ENCODE measurements around the gene SAMD11. TPM values are rescaled to one million over a fixed set of nuclear protein-coding genes. Genes with fewer than 3 reads are reported as not detected.

The SAMD11 gene
- total RNA-seq, 1 experiment from 2014 or later, result 2.3 TPM

- POLR2A ChIA-PET, result no interaction called here
- ATAC-seq (no peak), DNase-seq (ENCODE audit: low spot score) (no peak)
- CTCF ChIA-PET, result no interaction called here
- 0 out of 2 replicates have a peak, but pooled peaks cover 2% of the 10 kb centered on the region for H3K36me3 Mint-ChIP-seq
- H3K4me1 Mint-ChIP-seq, result 0 out of 2 replicates have a peak, but pooled peaks cover 3% of the 10 kb centered on the region
- H3K4me3 Mint-ChIP-seq, result no peak overlapping the region
- no peak for TF ChIP-seq FOXK1 (CRISPR knock-in tag; IDR thresholded peaks at IDR 0.05)
- H3K27ac Mint-ChIP-seq, result no peak overlapping the region
- peaks cover 40% of the 10 kb centered on the region for H3K27me3 Mint-ChIP-seq (ENCODE audit: low read depth)
- H3K9me3 Mint-ChIP-seq, result no peaks in the 10 kb centered on the region; the same call in 1 of the 2 replicates
Measured at GRCh38 chr1:965526-966134, 41.9 kb downstream of the SAMD11 start.

GRCh38 chr1:966135-966703 lies 42.5 kb downstream of the SAMD11 start, which contains the start of gene PLEKHN1:
TSS of gene PLEKHN1 (plus strand) at chr1:966482. CDS start at chr1:966532, 50 bp downstream.
- ATAC-seq, result peak; percentile 73
- CTCF ChIA-PET, result interaction anchor here (0.8 to 2.3 kb wide), 12 partner anchors 10 to 325 kb away, joined by 3 to 21 read pairs (median 5); partner anchors contain the start of gene PERM1
- H3K27me3 Mint-ChIP-seq (ENCODE audit: low read depth), result peaks cover 40% of the 10 kb centered on the region
- H3K9me3 Mint-ChIP-seq, result no peaks in the 10 kb centered on the region; the same call in 1 of the 2 replicates
- H3K36me3 Mint-ChIP-seq, result 0 out of 2 replicates have a peak, but pooled peaks cover 2% of the 10 kb centered on the region
- DNase-seq (ENCODE audit: low spot score), result peak; percentile 50
- H3K4me1 Mint-ChIP-seq, result 0 out of 2 replicates have a peak, but pooled peaks cover 2% of the 10 kb centered on the region
- TF ChIP-seq SMAD3 (CRISPR knock-in tag; IDR thresholded peaks at IDR 0.05; ENCODE audit: borderline replicate concordance), result no peak; the same call in 1 of the 2 replicates
- peak; percentile 22; the same call in 1 of the 2 replicates for TF ChIP-seq HMGXB4 (CRISPR knock-in tag; IDR thresholded peaks at IDR 0.05)
- TF ChIP-seq ZNF671 (CRISPR knock-in tag; IDR thresholded peaks at IDR 0.05), result 0 out of 2 replicates have a peak, but pooled peaks have one; percentile 20
- POLR2A ChIA-PET, result interaction anchor here (1.2 kb wide), 1 partner anchor 73 kb away, joined by 4 read pairs; no protein-coding TSS in a partner anchor
- no peak within 1 kb of the TSS for H3K27ac Mint-ChIP-seq
- H3K4me3 Mint-ChIP-seq, result peak within 1 kb of the TSS; percentile 62

GRCh38 chr1:966704-967300 lies 43.1 kb downstream of the SAMD11 start:
- H3K36me3 Mint-ChIP-seq, result 0 out of 2 replicates have a peak, but pooled peaks cover 2% of the 10 kb centered on the region
- no peaks in the 10 kb centered on the region for H3K4me1 Mint-ChIP-seq
- peaks cover 40% of the 10 kb centered on the region for H3K27me3 Mint-ChIP-seq (ENCODE audit: low read depth)
- H3K27ac Mint-ChIP-seq, result no peak overlapping the region
- POLR2A ChIA-PET, result interaction anchor here (0.7 to 1.2 kb wide), 2 partner anchors 73 to 95 kb away, joined by 3 to 4 read pairs; no protein-coding TSS in a partner anchor
- H3K4me3 Mint-ChIP-seq, result peak overlapping the region; percentile 62
- no peaks in the 10 kb centered on the region; the same call in 1 of the 2 replicates for H3K9me3 Mint-ChIP-seq
- CTCF ChIA-PET, result interaction anchor here (0.8 to 2.3 kb wide), 14 partner anchors 9 to 325 kb away, joined by 3 to 21 read pairs (median 5); partner anchors contain the start of gene PERM1
- ATAC-seq (peak; percentile 46), DNase-seq (ENCODE audit: low spot score) (peak; percentile 69)
- TF ChIP-seq HMGXB4 (CRISPR knock-in tag; IDR thresholded peaks at IDR 0.05) (peak; percentile 26; the same call in 1 of the 2 replicates), ZMAT4 (CRISPR knock-in tag; IDR thresholded peaks at IDR 0.05) (no peak), PREB (CRISPR knock-in tag; IDR thresholded peaks at IDR 0.05; ENCODE audit: borderline replicate concordance) (no peak), MAX (CRISPR knock-in tag; IDR thresholded peaks at IDR 0.05) (peak; percentile 62; the same call in 1 of the 2 replicates), EMX1 (CRISPR knock-in tag; IDR thresholded peaks at IDR 0.05) (no peak), JUN (CRISPR knock-in tag; IDR thresholded peaks at IDR 0.05) (no peak), CREM (CRISPR knock-in tag; IDR thresholded peaks at IDR 0.05) (no peak), FOXP1 (CRISPR knock-in tag; IDR thresholded peaks at IDR 0.05; ENCODE audit: borderline replicate concordance) (0 out of 2 replicates have a peak, but pooled peaks have one; percentile 13), ATF2 (CRISPR knock-in tag; IDR thresholded peaks at IDR 0.05; ENCODE audit: borderline replicate concordance, low read depth) (no peak), AFF4 (CRISPR knock-in tag; IDR thresholded peaks at IDR 0.05; ENCODE audit: borderline replicate concordance) (no peak)
